Tibial artery (tissue), 4 donors: ENCODE results near the gene VAT1L.

Experiments
- DNase-seq, 2 donors: peaks; one replicate each; pipeline ENCODE4 v3.0.0-alpha.2; 2019
- H3K27ac ChIP-seq, 2 donors: fragments of 200-600 bp; sonication (generic) in 1 of 2; 1 replicate in 1 of 2; 2 replicates in 1 of 2; pipeline ENCODE4 v1.5.1; 2018 to 2019; ENCODE audit warnings: mild to moderate bottlenecking in 1 of 2
- H3K27me3 ChIP-seq, 2 donors: fragments of 200-600 bp; sonication (generic) in 1 of 2; one replicate each; pipeline versions ENCODE4 v1.5.1 to v1.6.0; 2016 to 2019
- H3K36me3 ChIP-seq, 3 donors: fragments of 200-600 bp; sonication (generic) in 2 of 3; one replicate each; pipeline ENCODE4 v1.5.1; 2016 to 2019; ENCODE audit warnings: mild to moderate bottlenecking in 2 of 3
- H3K4me1 ChIP-seq, 4 donors: fragments of 200-600 bp; sonication (generic) in 2 of 4; 1 replicate in 3 of 4; 2 replicates in 1 of 4; pipeline ENCODE4 v1.5.1; 2016 to 2019
- H3K4me3 ChIP-seq, 2 donors: fragments of 200-600 bp; sonication (generic) in 1 of 2; 1 replicate in 1 of 2; 2 replicates in 1 of 2; pipeline ENCODE4 v1.5.1; 2018 to 2019; ENCODE audit warnings: mild to moderate bottlenecking in 2 of 2
- H3K9me3 ChIP-seq, 3 donors: fragments of 200-600 bp; sonication (generic) in 1 of 3; one replicate each; pipeline ENCODE4 v1.5.1; 2016 to 2019
- intact Hi-C: fragments of 100-400 bp; cut with DNase I; formaldehyde crosslinking; loops from one replicate; pipeline ENCODE4 v1.15.0; 2023; ENCODE audit warnings: low total_unique reads
- TF ChIP-seq, protein P1 (sequence below), 2 experiments: fragments of 200-600 bp in 1 of 2; fragments of 450-650 bp in 1 of 2; IDR thresholded peaks; one replicate each; pipeline ENCODE4 v1.5.1; 2017 to 2019; ENCODE audit warnings: antibody characterized with exemption in 2 of 2, mild to moderate bottlenecking in 1 of 2, moderate library complexity in 1 of 2

Gene VAT1L

DNA sequence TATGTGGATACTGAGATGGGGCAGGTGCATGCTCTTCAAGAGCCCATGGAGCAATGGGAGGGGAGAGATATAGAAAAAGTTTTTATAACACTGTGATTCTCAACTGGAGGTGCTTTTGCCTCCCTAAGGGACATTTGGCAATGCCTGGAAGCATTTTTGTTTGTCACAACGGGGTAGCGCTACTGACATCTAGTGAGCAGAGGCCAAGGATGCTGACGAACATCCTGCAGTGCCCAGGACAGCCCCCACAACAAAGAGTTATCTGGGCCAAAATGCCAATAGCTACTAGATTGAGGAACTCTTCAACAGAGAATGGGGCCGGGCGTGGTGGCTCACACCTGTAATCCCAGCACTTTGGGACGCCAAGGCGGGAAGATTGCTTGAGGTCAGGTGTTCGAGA is 166.8 kb downstream of the VAT1L start:
- H3K27ac ChIP-seq: no peak overlapping the region
- no peaks in the 10 kb centered on the region for H3K36me3 ChIP-seq
- no peak for DNase-seq
- intact Hi-C loops: no loop called here
- H3K4me1 ChIP-seq: no peaks in the 10 kb centered on the region
- no peak overlapping the region for H3K4me3 ChIP-seq
- H3K27me3 ChIP-seq: no peaks in the 10 kb centered on the region
- TF ChIP-seq, protein P1, sequence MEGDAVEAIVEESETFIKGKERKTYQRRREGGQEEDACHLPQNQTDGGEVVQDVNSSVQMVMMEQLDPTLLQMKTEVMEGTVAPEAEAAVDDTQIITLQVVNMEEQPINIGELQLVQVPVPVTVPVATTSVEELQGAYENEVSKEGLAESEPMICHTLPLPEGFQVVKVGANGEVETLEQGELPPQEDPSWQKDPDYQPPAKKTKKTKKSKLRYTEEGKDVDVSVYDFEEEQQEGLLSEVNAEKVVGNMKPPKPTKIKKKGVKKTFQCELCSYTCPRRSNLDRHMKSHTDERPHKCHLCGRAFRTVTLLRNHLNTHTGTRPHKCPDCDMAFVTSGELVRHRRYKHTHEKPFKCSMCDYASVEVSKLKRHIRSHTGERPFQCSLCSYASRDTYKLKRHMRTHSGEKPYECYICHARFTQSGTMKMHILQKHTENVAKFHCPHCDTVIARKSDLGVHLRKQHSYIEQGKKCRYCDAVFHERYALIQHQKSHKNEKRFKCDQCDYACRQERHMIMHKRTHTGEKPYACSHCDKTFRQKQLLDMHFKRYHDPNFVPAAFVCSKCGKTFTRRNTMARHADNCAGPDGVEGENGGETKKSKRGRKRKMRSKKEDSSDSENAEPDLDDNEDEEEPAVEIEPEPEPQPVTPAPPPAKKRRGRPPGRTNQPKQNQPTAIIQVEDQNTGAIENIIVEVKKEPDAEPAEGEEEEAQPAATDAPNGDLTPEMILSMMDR (IDR thresholded peaks at IDR 0.05): no peak
- no peaks in the 10 kb centered on the region for H3K9me3 ChIP-seq

- Histone ChIP-seq H3K36me3 (no peaks in the 10 kb centered on the region), H3K9me3 (no peaks in the 10 kb centered on the region), H3K4me1 (no peaks in the 10 kb centered on the region), H3K27ac (no peak overlapping the region), H3K4me3 (no peak overlapping the region), H3K27me3 (no peaks in the 10 kb centered on the region)
- intact Hi-C loops: no loop called here
- no peak for DNase-seq
- TF ChIP-seq, protein P1 (IDR thresholded peaks at IDR 0.05): no peak
These were observed 167.9 kb downstream of the VAT1L start for GRCh38 chr16:77956231-77956630.

GRCh38 chr16:77960766-77961165 is 172.4 kb downstream of the VAT1L start:
- H3K4me1 ChIP-seq: no peaks in the 10 kb centered on the region
- H3K4me3 ChIP-seq: no peak overlapping the region
- no peak for DNase-seq
- H3K36me3 ChIP-seq: no peaks in the 10 kb centered on the region
- H3K27me3 ChIP-seq: peaks cover 0 to 2% of the 10 kb centered on the region in 2 donors
- intact Hi-C loops: no loop called here
- H3K9me3 ChIP-seq: no peaks in the 10 kb centered on the region
- no peak overlapping the region for H3K27ac ChIP-seq
- TF ChIP-seq, protein P1 (IDR thresholded peaks at IDR 0.05): no peak

- H3K27me3 ChIP-seq: peaks cover 0 to 2% of the 10 kb centered on the region in 2 donors
- no peak overlapping the region for H3K27ac ChIP-seq
- no peak for DNase-seq
- TF ChIP-seq, protein P1 (IDR thresholded peaks at IDR 0.05): no peak
- H3K9me3 ChIP-seq: no peaks in the 10 kb centered on the region
- no peaks in the 10 kb centered on the region for H3K4me1 ChIP-seq
- intact Hi-C loops: no loop called here
- no peaks in the 10 kb centered on the region for H3K36me3 ChIP-seq
- no peak overlapping the region for H3K4me3 ChIP-seq
These were observed 173.4 kb downstream of the VAT1L start for GRCh38 chr16:77961814-77962213.

DNA sequence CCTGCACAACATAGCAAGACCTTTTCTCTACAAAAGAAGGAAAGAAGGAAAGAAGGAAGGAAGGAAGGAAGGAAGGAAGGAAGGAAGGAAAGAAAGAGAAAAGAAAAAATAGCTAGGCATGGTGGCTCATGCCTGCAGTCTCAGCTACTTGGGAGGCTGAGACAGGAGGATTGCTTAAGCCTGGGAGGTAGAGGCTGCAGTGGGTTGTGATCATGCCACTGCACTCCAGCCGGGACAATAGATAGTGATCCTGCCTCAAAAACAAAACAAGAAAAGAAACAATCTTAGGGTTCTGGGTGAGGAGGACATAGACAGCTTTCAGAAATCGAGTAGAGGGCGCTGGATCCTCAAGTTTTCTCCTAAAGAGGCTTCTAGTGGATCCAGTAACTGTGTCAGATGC is 174.3 kb downstream of the VAT1L start:
- Histone ChIP-seq H3K4me1 (no peaks in the 10 kb centered on the region), H3K36me3 (no peaks in the 10 kb centered on the region), H3K27me3 (peaks cover 0 to 2% of the 10 kb centered on the region in 2 donors), H3K4me3 (no peak overlapping the region), H3K9me3 (no peaks in the 10 kb centered on the region), H3K27ac (no peak overlapping the region)
- TF ChIP-seq, protein P1 (IDR thresholded peaks at IDR 0.05): no peak
- intact Hi-C loops: no loop called here
- DNase-seq: no peak
